SK-N-SH (cell line): ENCODE measurements around the gene ABCG1. TPM values are rescaled to one million over a fixed set of nuclear protein-coding genes. Genes with fewer than 3 reads are reported as not detected.

Experiments
- CTCF ChIA-PET: fragments of 300-600, 350-600 bp; formaldehyde crosslinking; extraction: SDS; loops from one replicate; lab custom pipeline; 2021; lab: Yijun Ruan, JAX
- POLR2A ChIA-PET: fragments of 350-600 bp; sonication (Branson Sonifier 250); formaldehyde crosslinking; extraction: SDS; loops from one replicate; lab custom pipeline; 2020; ENCODE audit warnings: antibody characterized with exemption, inconsistent platforms; lab: Yijun Ruan, JAX
- DNase-seq: peaks from one replicate; pipeline ENCODE4 v3.0.0; 2012
- H2AFZ ChIP-seq: fragments of 200-600 bp; sonication (generic); 2 replicates; pipeline ENCODE4 v1.8.1; 2016; ENCODE audit warnings: antibody characterized with exemption, mild to moderate bottlenecking, low read depth
- H3F3A ChIP-seq: fragments of 200-600 bp; sonication (generic); replicated peaks from 2 replicates; pipeline ENCODE3; 2016; ENCODE audit warnings: antibody characterized with exemption, mild to moderate bottlenecking; ENCODE audit not compliant: insufficient read depth
- H3K27ac ChIP-seq, 2 experiments: fragments of 200-500 bp in 1 of 2; fragments of 200-600 bp in 1 of 2; sonication (Bioruptor generic) in 1 of 2; sonication (generic), shearing (Covaris generic) in 1 of 2; 2 replicates each; pipeline versions ENCODE4 v1.5.1 to v1.6.1; 2014 to 2016; ENCODE audit warnings: low read depth in 2 of 2, inconsistent platforms in 1 of 2, low read length in 1 of 2, mild to moderate bottlenecking in 1 of 2, mixed read lengths in 1 of 2
- H3K27me3 ChIP-seq: fragments of 200-600 bp; sonication (generic), shearing (Covaris generic); 2 replicates; pipeline ENCODE4 v1.6.1; 2016; ENCODE audit warnings: mixed run types; ENCODE audit not compliant: insufficient read depth
- H3K36me3 ChIP-seq, 2 experiments: fragments of 200-500 bp in 1 of 2; fragments of 200-600 bp in 1 of 2; sonication (Bioruptor generic) in 1 of 2; sonication (generic) in 1 of 2; replicated peaks in 1 of 2; 2 replicates each; pipeline versions ENCODE3 to v1.5.1; 2014 to 2016; ENCODE audit warnings: low read length in 1 of 2, mild to moderate bottlenecking in 1 of 2; ENCODE audit not compliant: insufficient read depth in 2 of 2, control insufficient read depth in 1 of 2
- H3K4me1 ChIP-seq, 2 experiments: fragments of 200-500 bp in 1 of 2; fragments of 200-600 bp in 1 of 2; sonication (Bioruptor generic) in 1 of 2; sonication (generic), shearing (Covaris generic) in 1 of 2; 2 replicates each; pipeline versions ENCODE4 v1.5.1 to v1.6.1; 2014 to 2016; ENCODE audit warnings: low read depth in 1 of 2, low read length in 1 of 2, mixed run types in 1 of 2; ENCODE audit not compliant: insufficient read depth in 2 of 2, control insufficient read depth in 1 of 2
- H3K4me2 ChIP-seq: fragments of 200-600 bp; sonication (generic), shearing (Covaris generic); 2 replicates; pipeline ENCODE4 v1.6.1; 2017; ENCODE audit warnings: mixed run types
- H3K4me3 ChIP-seq, 2 experiments: fragments of 200-500 bp in 1 of 2; fragments of 200-600 bp in 1 of 2; sonication (Bioruptor generic) in 1 of 2; sonication (generic), shearing (Covaris generic) in 1 of 2; 2 replicates each; pipeline versions ENCODE4 v1.5.1 to v1.8.1; 2014 to 2016; ENCODE audit warnings: low read depth in 2 of 2, inconsistent platforms in 1 of 2, low read length in 1 of 2, mild to moderate bottlenecking in 1 of 2, mixed read lengths in 1 of 2, moderate library complexity in 1 of 2
- H3K79me2 ChIP-seq: fragments of 200-600 bp; sonication (generic); 2 replicates; pipeline ENCODE4 v1.8.1; 2017; ENCODE audit warnings: mild to moderate bottlenecking; ENCODE audit not compliant: insufficient read depth
- H3K9ac ChIP-seq: fragments of 200-600 bp; sonication (generic); 2 replicates; pipeline ENCODE4 v1.6.1; 2017; ENCODE audit warnings: mixed run types
- H3K9me2 ChIP-seq: fragments of 200-600 bp; sonication (generic); 2 replicates; pipeline ENCODE4 v1.6.1; 2017; ENCODE audit warnings: mixed run types
- H3K9me3 ChIP-seq: fragments of 200-600 bp; sonication (generic); 2 replicates; pipeline ENCODE4 v1.6.1; 2017; ENCODE audit warnings: mixed run types, mild to moderate bottlenecking, moderate library complexity
- H4K20me1 ChIP-seq: fragments of 200-600 bp; sonication (generic); 2 replicates; pipeline ENCODE4 v1.6.1; 2017; ENCODE audit warnings: mild to moderate bottlenecking, mixed run types; ENCODE audit not compliant: insufficient read depth
- EP300 ChIP-seq, 2 experiments: IDR thresholded peaks; 2 replicates each; pipeline versions ENCODE4 v1.4.0 to v1.6.1; 2012; ENCODE audit warnings: borderline replicate concordance in 1 of 2, low read depth in 1 of 2, low read length in 1 of 2
- EZH2phosphoT487 ChIP-seq: fragments of 200-600 bp; sonication (generic); IDR thresholded peaks from 2 replicates; pipeline ENCODE4 v1.6.1; 2017; ENCODE audit warnings: low read depth, mixed run types, mild to moderate bottlenecking, antibody characterized with exemption, moderate library complexity, borderline replicate concordance
- FOSL2 ChIP-seq: IDR thresholded peaks from 2 replicates; pipeline ENCODE4 v1.4.0; 2012; ENCODE audit warnings: low read depth, mild to moderate bottlenecking, moderate library complexity, borderline replicate concordance
- GATA2 ChIP-seq: sonication (generic); formaldehyde crosslinking; IDR thresholded peaks from 2 replicates; pipeline ENCODE4 v1.5.0; 2020; ENCODE audit warnings: mild to moderate bottlenecking, missing genetic modification reagents
- POLR2AphosphoS5 ChIP-seq: IDR thresholded peaks from 2 replicates; pipeline ENCODE4 v1.6.1; 2012; ENCODE audit warnings: low read depth, low read length
- RAD21 ChIP-seq: IDR thresholded peaks from 2 replicates; pipeline ENCODE4 v1.6.1; 2012; ENCODE audit warnings: mild to moderate bottlenecking, low read length
- RFX5 ChIP-seq: IDR thresholded peaks from 2 replicates; pipeline ENCODE4 v1.6.1; 2012; ENCODE audit warnings: mild to moderate bottlenecking, improper control_type of control experiment, low read length
- RXRA ChIP-seq: IDR thresholded peaks from 2 replicates; pipeline ENCODE4 v1.4.0; 2012; ENCODE audit warnings: low read depth, mild to moderate bottlenecking, borderline replicate concordance
- TCF12 ChIP-seq: IDR thresholded peaks from 2 replicates; pipeline ENCODE4 v1.4.0; 2012
- TEAD4 ChIP-seq: IDR thresholded peaks from 2 replicates; pipeline ENCODE4 v1.4.0; 2012; ENCODE audit warnings: mild to moderate bottlenecking, borderline replicate concordance; ENCODE audit not compliant: insufficient read depth
- YY1 ChIP-seq: IDR thresholded peaks from 2 replicates; pipeline ENCODE4 v1.4.0; 2012; ENCODE audit warnings: low read depth, mild to moderate bottlenecking
- WGBS: methylation state at CpG from one replicate; pipeline ENCODE4 v1.1.6; 2017; ENCODE audit warnings: low lambda C conversion rate; 5-methylcytosine and 5-hydroxymethylcytosine counted together
- polyA plus RNA-seq, 3 experiments: library from polyadenylated mRNA; depleted of rRNA; stranded (reverse); fragments of >200 nt; gene quantifications; 2 replicates each; pipeline ENCODE4 v1.2.3, GENCODE V29; 2012
- TF ChIP-seq, protein P1 (sequence below): fragments of 150-350 bp; IDR thresholded peaks from 2 replicates; pipeline ENCODE4 v1.6.1; 2017; ENCODE audit warnings: antibody characterized with exemption, low read length, low read depth, borderline replicate concordance
- TF ChIP-seq, protein P2 (sequence below): IDR thresholded peaks from 2 replicates; pipeline ENCODE4 v1.4.0; 2012; ENCODE audit warnings: low read depth, borderline replicate concordance
- TF ChIP-seq, protein P3 (sequence below): IDR thresholded peaks from 2 replicates; pipeline ENCODE4 v1.4.0; 2012; ENCODE audit warnings: low read depth, borderline replicate concordance
- TF ChIP-seq, protein P4 (sequence below): fragments of 150-350 bp; IDR thresholded peaks from 2 replicates; pipeline ENCODE4 v1.6.1; 2016; ENCODE audit warnings: mild to moderate bottlenecking, low read depth, low read length
- TF ChIP-seq, protein P5 (sequence below): IDR thresholded peaks from 2 replicates; pipeline ENCODE4; 2012
- TF ChIP-seq, protein P6 (sequence below): IDR thresholded peaks from 2 replicates; pipeline ENCODE4 v1.6.1; 2012; ENCODE audit warnings: mild to moderate bottlenecking, low read depth, low read length, moderate library complexity

ABCG1 gene
- polyA plus RNA-seq, 1 of the 3 experiments (the other 2 are of a cell fraction): 0.07 TPM

DNA sequence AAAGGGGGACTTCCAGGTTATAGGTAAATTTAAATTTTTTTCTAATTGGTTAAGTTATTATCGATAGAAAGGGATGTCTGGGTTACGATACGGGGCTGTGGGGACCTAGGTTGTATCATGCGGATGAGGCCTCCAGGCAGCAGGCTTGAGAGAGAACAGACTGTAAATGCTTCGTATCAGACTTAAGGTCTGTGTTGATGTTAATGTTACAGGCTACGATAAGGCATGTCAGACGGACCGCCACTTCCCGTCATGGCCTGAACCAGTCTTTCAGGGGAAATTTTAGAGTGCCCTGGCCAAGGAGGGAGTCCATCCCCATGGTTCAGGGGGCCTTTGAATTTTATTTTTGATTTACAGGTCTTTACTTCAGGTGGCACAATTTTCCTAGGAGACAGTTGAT, 16.7 kb downstream of the ABCG1 start:
- Histone ChIP-seq H3K9me2 (no peaks in the 10 kb centered on the region), H3K36me3 (no peaks in the 10 kb centered on the region), H4K20me1 (no peaks in the 10 kb centered on the region), H3K9ac (no peak overlapping the region), H3F3A (no peaks in the 10 kb centered on the region), H3K4me2 (no peak overlapping the region), H3K27me3 (peaks cover 6% of the 10 kb centered on the region; the same call in 1 of the 2 replicates), H3K4me3 (no peak overlapping the region), H3K27ac (peak overlapping the region in 1 of 2 experiments; percentile 89; a peak in 2 of 4 replicates), H3K79me2 (no peaks in the 10 kb centered on the region), H2AFZ (no peak overlapping the region), H3K4me1 (peaks cover 8 to 49% of the 10 kb centered on the region in 2 experiments; a peak in 3 of 4 replicates), H3K9me3 (no peaks in the 10 kb centered on the region)
- ChIA-PET CTCF (interaction anchor here (1.2 to 4.0 kb wide), 3 partner anchors 9 to 74 kb away, joined by 3 to 28 read pairs (median 3); no protein-coding TSS in a partner anchor), POLR2A (interaction anchor here (0.6 to 1.8 kb wide), 3 partner anchors 9 to 23 kb away, joined by 3 to 7 read pairs (median 5); no protein-coding TSS in a partner anchor)
- TF ChIP-seq, protein P1, sequence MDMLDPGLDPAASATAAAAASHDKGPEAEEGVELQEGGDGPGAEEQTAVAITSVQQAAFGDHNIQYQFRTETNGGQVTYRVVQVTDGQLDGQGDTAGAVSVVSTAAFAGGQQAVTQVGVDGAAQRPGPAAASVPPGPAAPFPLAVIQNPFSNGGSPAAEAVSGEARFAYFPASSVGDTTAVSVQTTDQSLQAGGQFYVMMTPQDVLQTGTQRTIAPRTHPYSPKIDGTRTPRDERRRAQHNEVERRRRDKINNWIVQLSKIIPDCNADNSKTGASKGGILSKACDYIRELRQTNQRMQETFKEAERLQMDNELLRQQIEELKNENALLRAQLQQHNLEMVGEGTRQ: no peak
- TF ChIP-seq, protein P2, sequence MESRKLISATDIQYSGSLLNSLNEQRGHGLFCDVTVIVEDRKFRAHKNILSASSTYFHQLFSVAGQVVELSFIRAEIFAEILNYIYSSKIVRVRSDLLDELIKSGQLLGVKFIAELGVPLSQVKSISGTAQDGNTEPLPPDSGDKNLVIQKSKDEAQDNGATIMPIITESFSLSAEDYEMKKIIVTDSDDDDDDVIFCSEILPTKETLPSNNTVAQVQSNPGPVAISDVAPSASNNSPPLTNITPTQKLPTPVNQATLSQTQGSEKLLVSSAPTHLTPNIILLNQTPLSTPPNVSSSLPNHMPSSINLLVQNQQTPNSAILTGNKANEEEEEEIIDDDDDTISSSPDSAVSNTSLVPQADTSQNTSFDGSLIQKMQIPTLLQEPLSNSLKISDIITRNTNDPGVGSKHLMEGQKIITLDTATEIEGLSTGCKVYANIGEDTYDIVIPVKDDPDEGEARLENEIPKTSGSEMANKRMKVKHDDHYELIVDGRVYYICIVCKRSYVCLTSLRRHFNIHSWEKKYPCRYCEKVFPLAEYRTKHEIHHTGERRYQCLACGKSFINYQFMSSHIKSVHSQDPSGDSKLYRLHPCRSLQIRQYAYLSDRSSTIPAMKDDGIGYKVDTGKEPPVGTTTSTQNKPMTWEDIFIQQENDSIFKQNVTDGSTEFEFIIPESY: no peak
- TF ChIP-seq TCF12 (no peak), RAD21 (no peak), EZH2phosphoT487 (no peak), YY1 (no peak), GATA2 (no peak), RXRA (no peak), FOSL2 (no peak), TEAD4 (no peak), EP300 (IDR thresholded peaks at IDR 0.05; ENCODE audit: borderline replicate concordance in 1 of 2, low read depth in 1 of 2, low read length in 1 of 2) (no peak), RFX5 (no peak), POLR2AphosphoS5 (no peak)
- TF ChIP-seq, protein P3, sequence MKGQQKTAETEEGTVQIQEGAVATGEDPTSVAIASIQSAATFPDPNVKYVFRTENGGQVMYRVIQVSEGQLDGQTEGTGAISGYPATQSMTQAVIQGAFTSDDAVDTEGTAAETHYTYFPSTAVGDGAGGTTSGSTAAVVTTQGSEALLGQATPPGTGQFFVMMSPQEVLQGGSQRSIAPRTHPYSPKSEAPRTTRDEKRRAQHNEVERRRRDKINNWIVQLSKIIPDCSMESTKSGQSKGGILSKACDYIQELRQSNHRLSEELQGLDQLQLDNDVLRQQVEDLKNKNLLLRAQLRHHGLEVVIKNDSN: no peak
- TF ChIP-seq, protein P4, sequence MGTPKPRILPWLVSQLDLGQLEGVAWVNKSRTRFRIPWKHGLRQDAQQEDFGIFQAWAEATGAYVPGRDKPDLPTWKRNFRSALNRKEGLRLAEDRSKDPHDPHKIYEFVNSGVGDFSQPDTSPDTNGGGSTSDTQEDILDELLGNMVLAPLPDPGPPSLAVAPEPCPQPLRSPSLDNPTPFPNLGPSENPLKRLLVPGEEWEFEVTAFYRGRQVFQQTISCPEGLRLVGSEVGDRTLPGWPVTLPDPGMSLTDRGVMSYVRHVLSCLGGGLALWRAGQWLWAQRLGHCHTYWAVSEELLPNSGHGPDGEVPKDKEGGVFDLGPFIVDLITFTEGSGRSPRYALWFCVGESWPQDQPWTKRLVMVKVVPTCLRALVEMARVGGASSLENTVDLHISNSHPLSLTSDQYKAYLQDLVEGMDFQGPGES: no peak
- TF ChIP-seq, protein P5, sequence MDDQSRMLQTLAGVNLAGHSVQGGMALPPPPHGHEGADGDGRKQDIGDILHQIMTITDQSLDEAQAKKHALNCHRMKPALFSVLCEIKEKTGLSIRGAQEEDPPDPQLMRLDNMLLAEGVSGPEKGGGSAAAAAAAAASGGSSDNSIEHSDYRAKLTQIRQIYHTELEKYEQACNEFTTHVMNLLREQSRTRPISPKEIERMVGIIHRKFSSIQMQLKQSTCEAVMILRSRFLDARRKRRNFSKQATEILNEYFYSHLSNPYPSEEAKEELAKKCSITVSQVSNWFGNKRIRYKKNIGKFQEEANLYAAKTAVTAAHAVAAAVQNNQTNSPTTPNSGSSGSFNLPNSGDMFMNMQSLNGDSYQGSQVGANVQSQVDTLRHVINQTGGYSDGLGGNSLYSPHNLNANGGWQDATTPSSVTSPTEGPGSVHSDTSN: no peak
- TF ChIP-seq, protein P6, sequence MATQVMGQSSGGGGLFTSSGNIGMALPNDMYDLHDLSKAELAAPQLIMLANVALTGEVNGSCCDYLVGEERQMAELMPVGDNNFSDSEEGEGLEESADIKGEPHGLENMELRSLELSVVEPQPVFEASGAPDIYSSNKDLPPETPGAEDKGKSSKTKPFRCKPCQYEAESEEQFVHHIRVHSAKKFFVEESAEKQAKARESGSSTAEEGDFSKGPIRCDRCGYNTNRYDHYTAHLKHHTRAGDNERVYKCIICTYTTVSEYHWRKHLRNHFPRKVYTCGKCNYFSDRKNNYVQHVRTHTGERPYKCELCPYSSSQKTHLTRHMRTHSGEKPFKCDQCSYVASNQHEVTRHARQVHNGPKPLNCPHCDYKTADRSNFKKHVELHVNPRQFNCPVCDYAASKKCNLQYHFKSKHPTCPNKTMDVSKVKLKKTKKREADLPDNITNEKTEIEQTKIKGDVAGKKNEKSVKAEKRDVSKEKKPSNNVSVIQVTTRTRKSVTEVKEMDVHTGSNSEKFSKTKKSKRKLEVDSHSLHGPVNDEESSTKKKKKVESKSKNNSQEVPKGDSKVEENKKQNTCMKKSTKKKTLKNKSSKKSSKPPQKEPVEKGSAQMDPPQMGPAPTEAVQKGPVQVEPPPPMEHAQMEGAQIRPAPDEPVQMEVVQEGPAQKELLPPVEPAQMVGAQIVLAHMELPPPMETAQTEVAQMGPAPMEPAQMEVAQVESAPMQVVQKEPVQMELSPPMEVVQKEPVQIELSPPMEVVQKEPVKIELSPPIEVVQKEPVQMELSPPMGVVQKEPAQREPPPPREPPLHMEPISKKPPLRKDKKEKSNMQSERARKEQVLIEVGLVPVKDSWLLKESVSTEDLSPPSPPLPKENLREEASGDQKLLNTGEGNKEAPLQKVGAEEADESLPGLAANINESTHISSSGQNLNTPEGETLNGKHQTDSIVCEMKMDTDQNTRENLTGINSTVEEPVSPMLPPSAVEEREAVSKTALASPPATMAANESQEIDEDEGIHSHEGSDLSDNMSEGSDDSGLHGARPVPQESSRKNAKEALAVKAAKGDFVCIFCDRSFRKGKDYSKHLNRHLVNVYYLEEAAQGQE: no peak
- DNase-seq: no peak
- WGBS: 85% methylated on average over 9 of the region's 9 CpGs
